Nephron (organoid): Measurements from ENCODE around the gene ITGAE.
"Not testable (repeated sequence)": the region's sequence is repeated elsewhere in the genome, so short reads cannot be mapped to it uniquely, and the experiment has no call there.

Experiments
- H3K27ac Mint-ChIP-seq, 3 experiments: 2 replicates each; pipeline ENCODE4 v1.8.0; 2020; ENCODE audit warnings: mixed read lengths in 3 of 3, mild to moderate bottlenecking in 2 of 3, moderate library complexity in 1 of 3
- H3K27me3 Mint-ChIP-seq: 2 replicates; pipeline ENCODE4 v1.8.0; 2021; ENCODE audit warnings: low read depth, mild to moderate bottlenecking, moderate library complexity, mixed read lengths
- H3K36me3 Mint-ChIP-seq: 2 replicates; pipeline ENCODE4 v1.8.0; 2020; ENCODE audit warnings: low read depth, mixed read lengths
- H3K4me1 Mint-ChIP-seq: 2 replicates; pipeline ENCODE4 v1.8.0; 2020; ENCODE audit warnings: mixed read lengths
- H3K4me3 Mint-ChIP-seq, 3 experiments: 2 replicates each; pipeline ENCODE4 v1.8.0; 2020; ENCODE audit warnings: mild to moderate bottlenecking in 3 of 3, mixed read lengths in 3 of 3, moderate library complexity in 2 of 3
- H3K9me3 Mint-ChIP-seq: 2 replicates; pipeline ENCODE4 v1.8.0; 2020; ENCODE audit warnings: mixed read lengths
- CTCF ChIP-seq, 3 experiments: fragments of 200-600 bp; sonication (generic); IDR thresholded peaks; one replicate each; pipeline ENCODE4 v1.5.0; 2021; ENCODE audit warnings: antibody characterized with exemption in 3 of 3; ENCODE audit not compliant: unreplicated experiment in 3 of 3

The ITGAE gene

DNA sequence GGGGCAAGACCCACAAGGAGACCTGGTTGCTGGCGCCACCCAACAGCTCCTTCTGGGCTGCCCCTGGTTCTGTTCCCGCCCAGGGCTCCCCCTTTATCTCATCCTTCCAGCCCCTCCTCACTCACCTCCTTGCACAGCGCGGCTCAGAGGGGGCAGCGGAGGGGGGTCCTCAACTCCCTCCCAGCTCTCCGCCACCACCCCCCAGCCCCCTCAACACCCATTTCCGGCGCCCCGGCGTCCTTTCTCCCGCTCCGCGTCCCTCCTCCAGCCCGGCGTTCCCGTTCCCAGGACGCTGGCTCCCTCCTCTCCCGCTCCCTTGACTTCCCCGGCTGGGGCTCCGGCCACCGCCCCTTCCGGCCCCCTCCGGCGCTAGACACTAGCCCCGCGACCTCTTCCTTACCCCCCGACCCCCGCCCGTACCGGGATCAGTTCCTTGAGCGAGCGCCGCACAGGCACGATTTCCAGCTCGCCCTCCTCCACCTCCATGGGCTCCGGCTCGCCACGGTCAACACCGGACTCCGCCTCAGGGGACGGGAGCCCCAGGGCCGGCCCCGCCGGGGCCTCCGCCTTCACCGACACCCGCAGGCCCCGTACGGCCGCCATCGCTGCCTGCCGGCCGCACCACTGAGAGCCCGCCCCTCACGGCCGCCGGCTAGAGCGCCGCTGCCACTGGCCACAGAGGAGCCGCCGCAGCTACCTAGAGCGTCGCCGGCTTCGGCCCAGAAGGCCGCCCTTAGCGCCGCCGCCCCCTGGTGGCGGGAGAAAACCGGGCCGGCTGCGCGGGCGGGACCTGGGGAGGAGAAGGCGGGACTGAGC is 44.8 kb upstream of the ITGAE start, which contains the start of gene NCBP3:
TSS of gene NCBP3 (minus strand) at position 626 of the 816 bp plus-strand sequence. CDS start at position 603, 23 bp downstream.
- H3K27ac Mint-ChIP-seq: peak within 1 kb of the TSS; percentile 70 to 97 (median 93)
- H3K36me3 Mint-ChIP-seq: peaks cover 17% of the 10 kb centered on the region
- H3K9me3 Mint-ChIP-seq: no peaks in the 10 kb centered on the region
- H3K27me3 Mint-ChIP-seq: no peaks in the 10 kb centered on the region
- TF ChIP-seq CTCF (IDR thresholded peaks at IDR 0.05; ENCODE audit: unreplicated experiment in 3 of 3): peak; percentile 93 to 98 (median 98)
- H3K4me3 Mint-ChIP-seq: peak within 1 kb of the TSS; percentile 95 to 97 (median 97)
- peaks cover 14% of the 10 kb centered on the region for H3K4me1 Mint-ChIP-seq

DNA sequence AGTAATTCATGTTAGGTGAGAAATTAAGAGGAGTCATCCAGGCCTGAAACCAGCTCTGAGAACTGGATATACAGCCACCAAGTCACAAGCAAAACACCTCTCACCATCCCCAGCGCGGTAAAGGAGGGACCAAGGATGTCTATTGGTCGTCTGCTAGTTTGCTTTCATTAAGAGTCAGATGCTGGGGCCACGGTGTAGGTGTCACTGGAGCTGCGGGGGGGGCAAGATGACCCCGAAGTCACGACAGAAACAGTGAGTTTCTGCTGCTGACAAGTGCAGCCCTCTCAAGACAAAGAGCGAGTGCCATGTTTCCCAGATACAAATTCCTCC is 44.3 kb upstream of the ITGAE start:
- H3K27ac Mint-ChIP-seq: peak overlapping the region; percentile 70 to 97 (median 93)
- TF ChIP-seq CTCF (IDR thresholded peaks at IDR 0.05; ENCODE audit: unreplicated experiment in 3 of 3): no peak
- peaks cover 14% of the 10 kb centered on the region for H3K4me1 Mint-ChIP-seq
- H3K36me3 Mint-ChIP-seq: peaks cover 23% of the 10 kb centered on the region
- no peaks in the 10 kb centered on the region for H3K9me3 Mint-ChIP-seq
- no peaks in the 10 kb centered on the region for H3K27me3 Mint-ChIP-seq
- H3K4me3 Mint-ChIP-seq: peak overlapping the region; percentile 95 to 97 (median 97)

DNA sequence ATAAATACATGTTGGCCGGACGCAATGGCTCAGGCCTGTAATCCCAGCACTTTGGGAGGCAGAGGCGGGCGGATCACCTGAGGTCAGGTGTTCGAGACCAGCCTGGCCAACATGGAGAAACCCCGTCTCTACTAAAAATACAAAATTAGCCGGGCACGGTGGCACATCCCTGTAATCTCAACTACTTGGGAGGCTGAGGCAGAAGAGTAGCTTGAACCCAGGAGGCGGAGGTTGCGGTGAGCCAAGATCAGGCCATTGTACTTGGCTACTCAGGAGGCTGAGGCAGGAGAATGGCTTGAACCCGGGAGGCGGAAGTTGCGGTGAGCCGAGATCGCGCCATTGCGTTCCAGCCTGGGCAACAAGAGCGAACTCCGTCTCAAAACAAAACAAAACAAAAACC is 43.6 kb upstream of the ITGAE start:
- not testable (repeated sequence) for H3K9me3 Mint-ChIP-seq, H3K27me3 Mint-ChIP-seq
- Mint-ChIP-seq H3K36me3 (peaks cover 30% of the 10 kb centered on the region), H3K4me3 (peak overlapping the region; percentile 95 to 97 (median 97)), H3K27ac (peak overlapping the region in 2 of 3 experiments; percentile 27 to 49), H3K4me1 (peaks cover 14% of the 10 kb centered on the region)

- peaks cover 33% of the 10 kb centered on the region for H3K36me3 Mint-ChIP-seq
- H3K9me3 Mint-ChIP-seq: no peaks in the 10 kb centered on the region
- TF ChIP-seq CTCF (IDR thresholded peaks at IDR 0.05; ENCODE audit: unreplicated experiment in 3 of 3): peak in 2 of 3 experiments; percentile 43 to 45
- peak overlapping the region; percentile 19 to 52 (median 49) for H3K27ac Mint-ChIP-seq
- H3K4me1 Mint-ChIP-seq: peaks cover 14% of the 10 kb centered on the region
- peak overlapping the region; percentile 95 to 97 (median 97) for H3K4me3 Mint-ChIP-seq
- H3K27me3 Mint-ChIP-seq: no peaks in the 10 kb centered on the region
Observed at GRCh38 chr17:3843935-3844516, 43.0 kb upstream of the ITGAE start.

DNA sequence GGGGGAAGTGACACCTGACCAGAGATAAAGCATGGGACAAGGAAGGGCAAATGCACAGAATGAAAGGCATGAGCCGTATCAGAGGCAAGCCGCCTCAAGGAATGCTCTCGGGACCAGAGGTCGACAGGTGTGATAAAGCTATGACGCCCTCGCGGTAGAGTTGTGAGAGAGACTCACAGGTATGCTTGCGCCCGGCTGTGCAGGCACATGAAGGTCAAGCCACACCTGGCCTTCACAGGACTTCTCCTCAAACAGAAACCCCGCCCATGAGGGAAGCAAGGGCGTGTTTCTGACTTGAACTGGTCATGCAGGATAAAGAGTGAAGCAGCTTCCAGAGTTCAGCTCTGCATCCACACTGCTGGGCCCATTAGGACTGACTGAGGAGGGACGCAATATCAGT is 37.2 kb upstream of the ITGAE start:
- Mint-ChIP-seq H3K4me1 (peaks cover 7% of the 10 kb centered on the region), H3K27me3 (no peaks in the 10 kb centered on the region), H3K9me3 (no peaks in the 10 kb centered on the region), H3K36me3 (peaks cover 58% of the 10 kb centered on the region), H3K4me3 (no peak overlapping the region), H3K27ac (no peak overlapping the region)
- no peak for TF ChIP-seq CTCF (IDR thresholded peaks at IDR 0.05; ENCODE audit: unreplicated experiment in 3 of 3)

DNA sequence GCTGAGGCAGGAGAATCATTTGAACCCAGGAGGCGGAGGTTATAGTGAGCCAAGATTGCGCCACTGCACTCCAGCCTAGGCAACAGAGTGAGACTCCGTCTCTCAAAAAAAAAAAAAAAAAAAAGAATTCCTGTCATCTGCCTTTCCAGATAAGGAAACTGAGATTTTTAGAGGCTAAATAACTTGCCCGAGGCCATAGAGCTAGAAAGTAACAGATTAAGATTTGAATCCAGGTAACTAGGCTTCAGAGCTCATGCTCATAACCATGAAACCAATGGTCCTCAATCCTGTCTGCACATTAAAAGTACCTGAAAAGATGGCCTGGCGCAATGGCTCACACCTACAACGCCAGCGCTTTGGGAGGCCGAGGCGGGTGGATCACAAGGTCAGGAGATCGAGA is 35.6 kb upstream of the ITGAE start:
- no peaks in the 10 kb centered on the region for H3K27me3 Mint-ChIP-seq
- no peak overlapping the region for H3K4me3 Mint-ChIP-seq
- H3K36me3 Mint-ChIP-seq: peaks cover 64% of the 10 kb centered on the region
- H3K27ac Mint-ChIP-seq: no peak overlapping the region
- no peaks in the 10 kb centered on the region for H3K9me3 Mint-ChIP-seq
- peaks cover 7% of the 10 kb centered on the region for H3K4me1 Mint-ChIP-seq
- no peak for TF ChIP-seq CTCF (IDR thresholded peaks at IDR 0.05; ENCODE audit: unreplicated experiment in 3 of 3)
